ENCODE measurements around the gene UGDH. TPM values are rescaled to one million over a fixed set of nuclear protein-coding genes. Genes with fewer than 3 reads are reported as not detected.

UGDH gene
- polyA plus RNA-seq (23.5 to 39.4 TPM (median 33.0 TPM) in 3 replicates), polyA minus RNA-seq (7.0 to 31.5 TPM (median 19.3 TPM) in 3 replicates)
- polyA plus RNA-seq (2011; ENCODE audit: low read depth): 20.2 TPM
- 26.6 and 38.1 TPM in 2 replicates for polyA plus RNA-seq (2011; cell fraction: cytosol; rRNA removed)
- 24.2 and 30.3 TPM in 2 replicates for polyA plus RNA-seq (2011; cell fraction: nucleus; rRNA removed)
- 13.5 and 30.1 TPM in 2 replicates for polyA plus RNA-seq (2012; ENCODE audit: low replicate concordance)
- polyA minus RNA-seq (2011; cell fraction: cytosol; rRNA and poly(A)+ RNA removed): 44.9 TPM
- polyA minus RNA-seq (2011; cell fraction: nucleus; rRNA and poly(A)+ RNA removed): 9.3 and 28.9 TPM in 2 replicates

GRCh38 chr4:39527296-39528060, at the start of gene UGDH:
TSS of gene UGDH (minus strand) at chr4:39527439. CDS start at chr4:39521512, 5,927 bp downstream.
- peak within 1 kb of the TSS; percentile 86 to 99 (median 97) for H3K4me3 ChIP-seq (ENCODE audit: control insufficient read depth in 2 of 3, extremely low read depth in 1 of 3, insufficient read depth in 2 of 3, low read depth in 1 of 3, low read length in 3 of 3)
- peak within 1 kb of the TSS; percentile 90 for H3K27ac ChIP-seq (ENCODE audit: control insufficient read depth, insufficient read depth, low read length)
- TF ChIP-seq, protein P1, sequence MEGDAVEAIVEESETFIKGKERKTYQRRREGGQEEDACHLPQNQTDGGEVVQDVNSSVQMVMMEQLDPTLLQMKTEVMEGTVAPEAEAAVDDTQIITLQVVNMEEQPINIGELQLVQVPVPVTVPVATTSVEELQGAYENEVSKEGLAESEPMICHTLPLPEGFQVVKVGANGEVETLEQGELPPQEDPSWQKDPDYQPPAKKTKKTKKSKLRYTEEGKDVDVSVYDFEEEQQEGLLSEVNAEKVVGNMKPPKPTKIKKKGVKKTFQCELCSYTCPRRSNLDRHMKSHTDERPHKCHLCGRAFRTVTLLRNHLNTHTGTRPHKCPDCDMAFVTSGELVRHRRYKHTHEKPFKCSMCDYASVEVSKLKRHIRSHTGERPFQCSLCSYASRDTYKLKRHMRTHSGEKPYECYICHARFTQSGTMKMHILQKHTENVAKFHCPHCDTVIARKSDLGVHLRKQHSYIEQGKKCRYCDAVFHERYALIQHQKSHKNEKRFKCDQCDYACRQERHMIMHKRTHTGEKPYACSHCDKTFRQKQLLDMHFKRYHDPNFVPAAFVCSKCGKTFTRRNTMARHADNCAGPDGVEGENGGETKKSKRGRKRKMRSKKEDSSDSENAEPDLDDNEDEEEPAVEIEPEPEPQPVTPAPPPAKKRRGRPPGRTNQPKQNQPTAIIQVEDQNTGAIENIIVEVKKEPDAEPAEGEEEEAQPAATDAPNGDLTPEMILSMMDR (optimal IDR thresholded peaks at IDR 0.05 in 1 of 3, IDR thresholded peaks at IDR 0.05 in 1 of 3, conservative IDR thresholded peaks at IDR 0.05 in 1 of 3; ENCODE audit: extremely low read depth in 1 of 3, insufficient read depth in 2 of 3, low read length in 3 of 3): no peak
- no peak for TF ChIP-seq EZH2 (IDR thresholded peaks at IDR 0.05; ENCODE audit: low read length)
- FAIRE-seq: no peak
- H4K20me1 ChIP-seq (ENCODE audit: control insufficient read depth, extremely low read depth, insufficient read depth, low read length): no peaks in the 10 kb centered on the region
- H3K9me1 ChIP-seq (ENCODE audit: control insufficient read depth, extremely low read depth, insufficient read depth, low read length): no peaks in the 10 kb centered on the region
- H3K4me1 ChIP-seq (ENCODE audit: control insufficient read depth, extremely low read depth, insufficient read depth, low read length): peaks cover 9% of the 10 kb centered on the region
- DNase-seq (ENCODE audit: low read depth, low spot score): peak; percentile 58
- peak within 1 kb of the TSS; percentile 96 for H2AFZ ChIP-seq (ENCODE audit: control insufficient read depth, low read length)
- H3K9ac ChIP-seq (ENCODE audit: control insufficient read depth, extremely low read depth, insufficient read depth, low read length): peak within 1 kb of the TSS; percentile 93
- peaks cover 2% of the 10 kb centered on the region for H3K9me3 ChIP-seq (ENCODE audit: control insufficient read depth, low read depth, low read length)
- dilution Hi-C loops (cut with MboI; ENCODE audit: extremely low pct_ligation_motif_present, low sequenced_read_pairs): no loop called here
- H3K36me3 ChIP-seq (ENCODE audit: control insufficient read depth in 2 of 2, extremely low read depth in 1 of 2, insufficient read depth in 2 of 2, low read length in 2 of 2): peaks cover 0 to 2% of the 10 kb centered on the region in 2 experiments
- H3K4me2 ChIP-seq (ENCODE audit: control insufficient read depth, extremely low read depth, insufficient read depth, low read depth, low read length): peak within 1 kb of the TSS; percentile 97
- H3K79me2 ChIP-seq (ENCODE audit: control insufficient read depth, insufficient read depth, low read length): peaks cover 36% of the 10 kb centered on the region
- no peaks in the 10 kb centered on the region for H3K27me3 ChIP-seq (ENCODE audit: control insufficient read depth, extremely low read depth, insufficient read depth, low read length)

- Histone ChIP-seq H4K20me1 (ENCODE audit: control insufficient read depth, extremely low read depth, insufficient read depth, low read length) (no peaks in the 10 kb centered on the region), H3K4me3 (ENCODE audit: control insufficient read depth in 2 of 3, extremely low read depth in 1 of 3, insufficient read depth in 2 of 3, low read depth in 1 of 3, low read length in 3 of 3) (no peak overlapping the region), H3K27me3 (ENCODE audit: control insufficient read depth, extremely low read depth, insufficient read depth, low read length) (no peaks in the 10 kb centered on the region), H3K9ac (ENCODE audit: control insufficient read depth, extremely low read depth, insufficient read depth, low read length) (no peak overlapping the region), H3K9me1 (ENCODE audit: control insufficient read depth, extremely low read depth, insufficient read depth, low read length) (no peaks in the 10 kb centered on the region), H3K4me1 (ENCODE audit: control insufficient read depth, extremely low read depth, insufficient read depth, low read length) (peaks cover 4% of the 10 kb centered on the region), H3K36me3 (ENCODE audit: control insufficient read depth in 2 of 2, extremely low read depth in 1 of 2, insufficient read depth in 2 of 2, low read length in 2 of 2) (no peaks in the 10 kb centered on the region), H3K27ac (ENCODE audit: control insufficient read depth, insufficient read depth, low read length) (no peak overlapping the region), H3K79me2 (ENCODE audit: control insufficient read depth, insufficient read depth, low read length) (no peaks in the 10 kb centered on the region), H3K9me3 (ENCODE audit: control insufficient read depth, low read depth, low read length) (no peaks in the 10 kb centered on the region), H3K4me2 (ENCODE audit: control insufficient read depth, extremely low read depth, insufficient read depth, low read depth, low read length) (no peak overlapping the region), H2AFZ (ENCODE audit: control insufficient read depth, low read length) (no peak overlapping the region)
- dilution Hi-C loops (cut with MboI; ENCODE audit: extremely low pct_ligation_motif_present, low sequenced_read_pairs): no loop called here
- TF ChIP-seq, protein P1 (optimal IDR thresholded peaks at IDR 0.05 in 1 of 3, IDR thresholded peaks at IDR 0.05 in 1 of 3, conservative IDR thresholded peaks at IDR 0.05 in 1 of 3; ENCODE audit: extremely low read depth in 1 of 3, insufficient read depth in 2 of 3, low read length in 3 of 3): no peak
- no peak for TF ChIP-seq EZH2 (IDR thresholded peaks at IDR 0.05; ENCODE audit: low read length)
- DNase-seq (ENCODE audit: low read depth, low spot score) (no peak), FAIRE-seq (no peak)
These were observed 47.7 kb upstream of the UGDH start for GRCh38 chr4:39574946-39575345.
